Large intestine (tissue), 3 donors: Measurements from ENCODE around the gene ALS2CL. TPM values are rescaled to one million over a fixed set of nuclear protein-coding genes. Genes with fewer than 3 reads are reported as not detected.
A peak's percentile ranks its signal among the peaks of the same experiment; 100 is the strongest.

Experiments used
- DNase-seq, 2 donors: peaks; one replicate each; pipeline versions ENCODE4 v3.0.0 to v3.0.0-alpha.2; 2013
- H3K27ac ChIP-seq: one replicate; pipeline ENCODE4 v1.5.1; 2013; ENCODE audit warnings: low read length
- H3K27me3 ChIP-seq: 2 replicates; pipeline ENCODE4 v1.6.1; 2013; ENCODE audit warnings: low read length; ENCODE audit not compliant: control insufficient read depth, insufficient read depth
- H3K36me3 ChIP-seq: 2 replicates; pipeline ENCODE4 v1.6.1; 2013; ENCODE audit warnings: low read length; ENCODE audit not compliant: control insufficient read depth, insufficient read depth
- H3K4me1 ChIP-seq: one replicate; pipeline ENCODE4 v1.6.1; 2013; ENCODE audit warnings: low read length; ENCODE audit not compliant: control insufficient read depth, insufficient read depth
- H3K4me3 ChIP-seq: one replicate; pipeline ENCODE4 v1.5.1; 2013; ENCODE audit warnings: low read length
- H3K9me3 ChIP-seq: one replicate; pipeline ENCODE4 v1.6.1; 2013; ENCODE audit warnings: mild to moderate bottlenecking, low read depth, low read length, moderate library complexity; ENCODE audit not compliant: control insufficient read depth
- WGBS: methylation state at CpG from one replicate; pipeline ENCODE4 v1.1.5; 2013; ENCODE audit warnings: low lambda C conversion rate; ENCODE audit not compliant: insufficient coverage; 5-methylcytosine and 5-hydroxymethylcytosine counted together
- polyA plus RNA-seq: library from polyadenylated mRNA; unstranded; fragments of 120-200 nt; gene quantifications from one replicate; pipeline ENCODE4 v1.2.1, GENCODE V29; 2013

Gene ALS2CL
- polyA plus RNA-seq, 1 donor = 30.8 TPM

- Histone ChIP-seq H3K27me3 (no peaks in the 10 kb centered on the region), H3K9me3 (no peaks in the 10 kb centered on the region), H3K36me3 (no peaks in the 10 kb centered on the region), H3K4me3 (peak overlapping the region; percentile 40), H3K27ac (no peak overlapping the region), H3K4me1 (peaks cover 44% of the 10 kb centered on the region)
- WGBS = no CpG with 5 or more reads among the region's 30 CpGs
- peak in 1 of 2 donors; percentile 39 for DNase-seq
These were observed 380 bp upstream of the ALS2CL start for GRCh38 chr3:46693892-46694226.

DNA sequence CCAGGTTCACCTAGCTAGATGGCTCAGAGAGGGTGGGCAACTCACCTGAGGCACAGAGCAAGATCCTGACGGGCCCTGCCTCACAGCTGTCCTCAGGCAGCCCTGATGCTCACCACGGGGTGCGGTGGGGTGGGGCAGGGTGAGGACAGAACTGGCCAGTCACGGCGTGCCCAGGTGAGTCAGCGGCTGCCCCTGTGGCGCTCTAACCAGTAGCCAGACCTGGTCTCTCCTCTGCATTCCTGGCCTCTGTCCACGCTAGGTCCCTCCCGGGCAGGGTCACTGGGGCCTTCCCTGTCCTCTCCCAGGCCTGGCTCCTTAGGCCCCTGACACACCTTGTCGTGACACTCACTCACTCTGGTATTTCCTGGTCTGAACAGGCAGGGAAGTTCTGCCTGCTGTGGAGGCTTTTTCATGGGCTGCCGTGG, 901 bp downstream of the ALS2CL start:
- no peaks in the 10 kb centered on the region for H3K27me3 ChIP-seq
- H3K4me3 ChIP-seq = peak overlapping the region; percentile 92
- peaks cover 44% of the 10 kb centered on the region for H3K4me1 ChIP-seq
- H3K27ac ChIP-seq = peak overlapping the region; percentile 94
- no CpG with 5 or more reads among the region's 11 CpGs for WGBS
- H3K36me3 ChIP-seq = peaks cover 9% of the 10 kb centered on the region
- DNase-seq = peak; percentile 87 to 88
- H3K9me3 ChIP-seq = no peaks in the 10 kb centered on the region

DNA sequence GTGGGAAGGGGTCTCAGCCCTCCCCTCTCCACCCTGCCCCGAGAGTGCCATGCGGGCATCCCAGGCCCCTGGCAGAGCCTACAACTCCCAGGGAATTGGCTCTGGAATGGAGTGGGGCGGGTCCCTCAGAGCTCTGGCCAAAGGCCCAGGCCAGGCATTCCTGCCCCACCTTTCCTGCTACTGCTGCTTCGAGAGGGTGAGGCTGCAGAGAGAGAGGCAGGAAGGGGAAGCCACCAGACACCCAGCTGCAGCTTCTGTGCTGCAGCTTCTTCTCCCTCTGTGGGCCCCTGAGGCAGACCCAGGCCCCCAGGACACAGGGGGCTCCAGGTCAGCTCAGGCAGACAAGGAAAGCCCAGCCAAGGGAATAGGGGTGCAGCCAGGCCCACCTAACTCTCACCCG, 2.7 kb downstream of the ALS2CL start:
- peak overlapping the region; percentile 38 for H3K27ac ChIP-seq
- no peak overlapping the region for H3K4me3 ChIP-seq
- peaks cover 23% of the 10 kb centered on the region for H3K36me3 ChIP-seq
- WGBS = no CpG with 5 or more reads among the region's 5 CpGs
- no peaks in the 10 kb centered on the region for H3K27me3 ChIP-seq
- peaks cover 41% of the 10 kb centered on the region for H3K4me1 ChIP-seq
- H3K9me3 ChIP-seq = no peaks in the 10 kb centered on the region
- peak; percentile 56 to 62 for DNase-seq

GRCh38 chr3:46685446-46685845, 8.0 kb downstream of the ALS2CL start:
- H3K4me3 ChIP-seq = no peak overlapping the region
- no peaks in the 10 kb centered on the region for H3K27me3 ChIP-seq
- no peak overlapping the region for H3K27ac ChIP-seq
- no peaks in the 10 kb centered on the region for H3K9me3 ChIP-seq
- no peak for DNase-seq
- peaks cover 2% of the 10 kb centered on the region for H3K4me1 ChIP-seq
- no CpG with 5 or more reads among the region's 9 CpGs for WGBS
- H3K36me3 ChIP-seq = peaks cover 61% of the 10 kb centered on the region

DNA sequence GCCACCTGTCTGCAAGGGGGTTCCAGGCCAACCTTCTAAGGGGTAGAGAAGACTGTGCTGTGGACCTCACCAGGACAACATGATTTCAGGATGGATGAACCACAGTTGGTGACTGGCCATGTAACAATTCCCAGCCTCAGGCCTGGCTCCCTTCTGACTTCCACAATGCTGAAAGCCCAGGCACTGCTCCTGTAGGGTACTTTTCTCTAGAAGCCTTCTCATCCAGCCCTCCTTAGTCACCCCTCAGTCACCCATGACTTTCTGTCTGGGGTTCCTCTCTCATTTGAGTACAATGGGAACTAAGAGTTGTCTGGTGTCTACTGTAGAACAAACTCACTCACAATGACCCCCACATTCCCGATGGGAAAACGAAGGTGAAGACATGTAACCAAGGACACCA, 8.6 kb downstream of the ALS2CL start:
- Histone ChIP-seq H3K27me3 (no peaks in the 10 kb centered on the region), H3K4me1 (no peaks in the 10 kb centered on the region), H3K9me3 (no peaks in the 10 kb centered on the region), H3K27ac (no peak overlapping the region), H3K36me3 (peaks cover 64% of the 10 kb centered on the region), H3K4me3 (no peak overlapping the region)
- no CpG with 5 or more reads among the region's 2 CpGs for WGBS
- no peak for DNase-seq

DNA sequence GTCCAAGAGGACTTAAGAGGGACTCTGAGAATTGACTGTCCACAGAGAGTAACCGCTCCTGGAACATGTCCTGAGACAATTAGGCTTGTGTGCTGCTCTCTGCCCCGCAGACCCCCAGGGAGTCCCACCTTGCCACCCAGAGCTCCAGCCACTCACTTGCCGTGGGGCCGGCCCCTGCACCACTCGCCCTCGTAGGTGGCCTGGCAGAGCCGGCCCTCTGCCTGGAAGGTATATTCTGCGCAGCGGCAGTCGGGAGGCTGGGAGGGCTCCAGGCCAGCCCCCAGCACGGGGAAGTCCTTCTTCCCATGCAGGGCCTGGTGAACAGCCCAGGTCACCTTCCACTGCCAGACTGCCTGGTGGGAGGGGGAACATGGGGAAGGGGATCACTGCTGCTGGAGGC, 10.5 kb downstream of the ALS2CL start:
- H3K9me3 ChIP-seq = no peaks in the 10 kb centered on the region
- DNase-seq = no peak
- H3K36me3 ChIP-seq = peaks cover 62% of the 10 kb centered on the region
- H3K27ac ChIP-seq = no peak overlapping the region
- no peaks in the 10 kb centered on the region for H3K27me3 ChIP-seq
- H3K4me3 ChIP-seq = no peak overlapping the region
- H3K4me1 ChIP-seq = no peaks in the 10 kb centered on the region
- no CpG with 5 or more reads among the region's 11 CpGs for WGBS

DNA sequence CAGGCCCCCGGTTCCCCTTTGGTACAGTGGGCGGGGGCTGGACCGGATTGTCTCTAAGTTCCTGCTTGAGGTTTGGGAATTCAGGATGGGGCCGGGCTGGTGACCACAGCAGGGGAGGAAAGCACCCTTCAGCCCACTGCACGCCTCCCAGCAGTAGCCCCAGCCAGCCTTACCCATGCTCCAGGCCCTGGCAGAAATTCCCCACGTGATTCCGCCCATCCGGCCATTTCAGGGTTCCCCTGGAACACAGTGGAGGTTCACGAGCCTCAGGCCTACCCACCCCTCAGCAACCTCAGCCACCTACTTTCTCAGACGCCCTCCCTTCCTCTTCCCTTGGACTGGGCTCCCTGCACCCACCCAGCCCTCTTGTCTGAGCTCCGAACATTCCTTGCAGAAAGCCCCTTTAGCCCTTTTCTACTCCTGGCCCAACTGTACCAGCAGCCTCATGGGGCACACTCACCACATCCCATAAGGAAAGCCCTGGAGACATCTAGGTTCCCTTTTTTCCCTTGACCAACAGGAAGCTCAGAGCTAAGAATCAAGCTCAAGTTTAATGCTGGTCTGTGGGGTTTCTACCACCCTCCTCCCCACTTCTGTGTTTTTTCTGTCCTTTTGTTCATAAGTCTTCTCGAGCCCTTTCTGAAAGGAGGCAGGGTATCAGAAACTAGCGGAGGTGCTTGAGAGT, 11.5 kb downstream of the ALS2CL start:
- no peaks in the 10 kb centered on the region for H3K4me1 ChIP-seq
- no peak overlapping the region for H3K27ac ChIP-seq
- peaks cover 57% of the 10 kb centered on the region for H3K36me3 ChIP-seq
- whole genome bisulfite sequencing = 80% methylated on average over 1 of the region's 13 CpGs
- DNase-seq = no peak
- H3K27me3 ChIP-seq = no peaks in the 10 kb centered on the region
- no peak overlapping the region for H3K4me3 ChIP-seq
- no peaks in the 10 kb centered on the region for H3K9me3 ChIP-seq

DNA sequence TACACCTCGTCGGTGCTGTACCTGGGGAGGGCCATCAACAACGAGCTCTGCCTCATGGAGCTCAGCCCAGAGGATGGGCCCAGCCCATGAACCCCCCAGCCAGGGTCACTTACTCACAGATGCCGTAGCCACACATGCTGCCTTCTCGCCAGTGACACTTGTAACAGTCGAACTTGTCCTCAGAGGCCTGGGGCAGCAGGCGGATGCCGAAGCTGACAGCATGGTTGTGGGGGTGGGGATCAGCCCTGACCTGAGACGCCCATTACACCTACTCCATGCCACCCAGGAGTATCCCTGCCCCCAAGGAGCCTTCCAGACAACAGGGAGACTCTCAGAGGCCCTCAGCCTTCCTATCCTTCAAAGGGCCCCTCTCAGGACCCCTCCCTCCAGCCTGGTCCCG, 12.1 kb downstream of the ALS2CL start:
- DNase-seq = no peak
- no CpG with 5 or more reads among the region's 10 CpGs for WGBS
- Histone ChIP-seq H3K4me3 (no peak overlapping the region), H3K27ac (no peak overlapping the region), H3K36me3 (peaks cover 55% of the 10 kb centered on the region), H3K4me1 (no peaks in the 10 kb centered on the region), H3K9me3 (no peaks in the 10 kb centered on the region), H3K27me3 (no peaks in the 10 kb centered on the region)

- Histone ChIP-seq H3K9me3 (no peaks in the 10 kb centered on the region), H3K27ac (no peak overlapping the region), H3K4me1 (no peaks in the 10 kb centered on the region), H3K27me3 (no peaks in the 10 kb centered on the region), H3K36me3 (peaks cover 56% of the 10 kb centered on the region), H3K4me3 (no peak overlapping the region)
- no peak for DNase-seq
- WGBS = no CpG with 5 or more reads among the region's 9 CpGs
These were observed 13.1 kb downstream of the ALS2CL start for GRCh38 chr3:46680298-46680826.

DNA sequence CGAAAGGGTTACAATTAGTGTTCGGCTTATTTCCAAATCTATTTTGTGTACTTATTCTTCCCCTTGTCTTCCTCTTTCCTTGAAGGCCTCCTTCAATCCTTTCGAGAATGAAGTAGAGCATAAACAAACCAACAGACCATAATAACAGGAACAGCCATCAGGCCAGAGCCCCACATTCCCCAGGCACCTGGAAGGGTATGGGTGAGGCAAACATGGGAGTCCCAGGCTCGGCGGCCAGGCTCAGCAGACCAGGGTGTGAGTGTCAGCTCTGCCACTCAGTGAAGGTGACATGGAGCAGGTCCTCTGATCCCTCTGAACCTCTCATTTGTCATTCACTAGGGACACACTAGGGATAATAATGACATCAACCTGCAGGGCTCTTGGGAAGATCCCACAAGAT, 13.8 kb downstream of the ALS2CL start:
- 80% methylated on average over 1 of the region's 5 CpGs for WGBS
- H3K9me3 ChIP-seq = no peaks in the 10 kb centered on the region
- H3K27ac ChIP-seq = no peak overlapping the region
- H3K4me3 ChIP-seq = no peak overlapping the region
- H3K4me1 ChIP-seq = no peaks in the 10 kb centered on the region
- peaks cover 60% of the 10 kb centered on the region for H3K36me3 ChIP-seq
- H3K27me3 ChIP-seq = no peaks in the 10 kb centered on the region
- no peak for DNase-seq

DNA sequence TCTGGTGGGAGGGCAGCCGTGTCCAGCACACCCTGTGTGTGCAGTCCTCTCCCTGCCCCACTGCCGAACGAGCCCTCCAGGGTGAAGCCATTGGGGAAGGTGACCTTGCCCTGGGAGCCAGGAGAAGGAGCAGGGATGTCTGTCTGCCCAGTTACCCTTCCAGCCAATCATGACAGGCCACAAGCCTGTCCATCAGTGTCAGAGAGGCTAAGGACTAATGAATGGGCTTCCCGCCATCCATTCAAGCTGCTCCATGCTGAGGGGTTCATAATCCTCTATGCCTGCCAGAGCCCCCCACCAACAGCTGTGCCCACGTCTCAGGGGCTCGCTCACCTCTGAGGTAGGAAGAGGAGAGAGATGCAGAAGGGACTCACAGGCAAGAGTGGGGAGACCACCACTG, 15.2 kb downstream of the ALS2CL start:
- no peak overlapping the region for H3K27ac ChIP-seq
- peaks cover 56% of the 10 kb centered on the region for H3K36me3 ChIP-seq
- no peaks in the 10 kb centered on the region for H3K27me3 ChIP-seq
- no CpG with 5 or more reads among the region's 6 CpGs for WGBS
- no peak for DNase-seq
- H3K4me3 ChIP-seq = no peak overlapping the region
- no peaks in the 10 kb centered on the region for H3K9me3 ChIP-seq
- H3K4me1 ChIP-seq = peaks cover 13% of the 10 kb centered on the region
